C4-2B (cell line): Measurements from ENCODE around the gene MORN1.

Source experiments
- ZFX ChIP-seq: fragments of 450-650 bp; IDR thresholded peaks from 2 replicates; pipeline ENCODE4 v1.6.1; 2017
- TF ChIP-seq, protein P1 (sequence below): fragments of 450-650 bp; conservative IDR thresholded peaks from 2 replicates; pipeline ENCODE4 v1.5.1; 2017; ENCODE audit warnings: mild to moderate bottlenecking

DNA sequence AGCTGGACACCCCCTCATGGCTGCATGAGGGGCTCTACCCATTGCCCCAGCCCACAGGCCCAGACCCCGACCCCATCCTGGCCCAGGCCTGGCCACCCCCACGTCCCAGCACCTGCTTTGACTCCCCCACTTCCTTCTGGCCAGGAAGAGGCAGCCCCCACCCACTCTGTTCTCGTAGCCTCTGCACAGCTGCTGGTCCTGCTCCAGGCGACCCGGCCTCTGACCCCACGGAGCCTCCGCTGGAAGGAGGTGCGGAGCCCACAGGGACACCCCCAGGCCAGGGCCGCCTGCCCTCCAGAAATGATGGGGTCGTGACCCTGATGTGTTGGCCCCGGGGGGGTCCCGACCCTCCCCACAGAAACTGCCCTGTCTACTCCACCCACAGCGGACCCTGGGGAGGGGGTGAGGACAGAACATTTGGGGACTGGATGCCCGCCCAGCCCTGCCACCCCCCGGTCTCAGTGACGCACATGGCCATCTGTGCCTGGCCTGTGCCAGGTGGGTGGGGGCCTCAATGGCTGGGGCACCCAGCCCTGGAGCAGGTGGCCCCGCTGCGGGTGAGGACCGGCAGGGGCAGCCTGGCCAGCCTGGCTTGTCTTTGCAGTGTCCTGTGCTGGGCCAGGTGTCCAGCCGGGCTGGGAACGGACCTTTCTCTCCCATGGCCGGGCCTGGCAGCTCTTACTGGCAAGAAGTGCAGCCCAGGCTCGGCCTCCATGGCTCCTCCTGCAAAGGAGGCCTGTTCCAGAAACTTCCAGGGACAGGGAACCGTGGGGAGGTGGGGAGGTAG is 78.6 kb downstream of the MORN1 start:
- TF ChIP-seq, protein P1, sequence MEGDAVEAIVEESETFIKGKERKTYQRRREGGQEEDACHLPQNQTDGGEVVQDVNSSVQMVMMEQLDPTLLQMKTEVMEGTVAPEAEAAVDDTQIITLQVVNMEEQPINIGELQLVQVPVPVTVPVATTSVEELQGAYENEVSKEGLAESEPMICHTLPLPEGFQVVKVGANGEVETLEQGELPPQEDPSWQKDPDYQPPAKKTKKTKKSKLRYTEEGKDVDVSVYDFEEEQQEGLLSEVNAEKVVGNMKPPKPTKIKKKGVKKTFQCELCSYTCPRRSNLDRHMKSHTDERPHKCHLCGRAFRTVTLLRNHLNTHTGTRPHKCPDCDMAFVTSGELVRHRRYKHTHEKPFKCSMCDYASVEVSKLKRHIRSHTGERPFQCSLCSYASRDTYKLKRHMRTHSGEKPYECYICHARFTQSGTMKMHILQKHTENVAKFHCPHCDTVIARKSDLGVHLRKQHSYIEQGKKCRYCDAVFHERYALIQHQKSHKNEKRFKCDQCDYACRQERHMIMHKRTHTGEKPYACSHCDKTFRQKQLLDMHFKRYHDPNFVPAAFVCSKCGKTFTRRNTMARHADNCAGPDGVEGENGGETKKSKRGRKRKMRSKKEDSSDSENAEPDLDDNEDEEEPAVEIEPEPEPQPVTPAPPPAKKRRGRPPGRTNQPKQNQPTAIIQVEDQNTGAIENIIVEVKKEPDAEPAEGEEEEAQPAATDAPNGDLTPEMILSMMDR: no peak
- TF ChIP-seq ZFX: no peak
